ENCODE measurements around the gene GALNT2. TPM values are rescaled to one million over a fixed set of nuclear protein-coding genes. Genes with fewer than 3 reads are reported as not detected.

GALNT2 gene
- total and polyA plus RNA-seq, 2 of the 4 experiments (the other 2 are of a cell fraction) = 50.4 to 189 TPM

DNA sequence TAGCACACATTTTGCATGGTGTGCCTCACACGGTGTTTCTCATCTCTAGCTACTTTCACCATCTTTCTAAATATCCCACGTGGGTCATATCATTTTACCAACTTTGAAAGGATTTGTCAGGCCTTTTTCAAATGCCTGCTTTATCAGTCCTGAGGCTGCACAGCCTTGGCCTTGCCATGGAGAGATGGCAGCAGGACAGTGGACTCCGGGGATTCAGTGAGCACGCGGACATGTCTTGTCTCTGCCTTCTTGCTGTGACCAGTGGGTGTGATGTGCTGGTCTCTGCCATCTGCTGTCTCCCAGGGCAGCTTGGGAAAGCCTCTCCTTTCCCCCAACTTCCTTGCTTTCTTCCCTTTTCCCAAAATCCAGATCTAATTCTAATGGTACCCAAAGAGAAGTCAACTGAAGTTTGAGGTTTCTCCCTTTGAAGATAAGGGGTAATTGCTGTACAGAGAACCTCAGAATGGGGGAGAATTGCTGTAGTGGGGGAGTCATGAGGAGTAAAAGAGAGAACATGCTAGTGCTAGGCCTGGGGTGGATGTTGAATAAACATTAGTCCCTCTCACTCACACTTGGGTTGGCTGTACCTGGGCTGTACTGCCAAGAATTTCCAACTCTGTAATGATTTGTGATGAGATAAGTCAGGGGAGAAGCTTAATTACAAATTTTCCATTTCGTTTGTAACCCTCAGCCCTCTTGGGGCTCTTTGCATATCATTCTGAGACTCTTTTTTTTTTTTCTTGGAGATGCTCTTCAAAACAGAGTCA lies 99.5 kb downstream of the GALNT2 start:
- no peak overlapping the region for H3K56ac ChIP-seq (ENCODE audit: extremely low read depth, insufficient read depth, low read length)
- H3K27me3 ChIP-seq (ENCODE audit: control insufficient read depth, insufficient read depth, low read length) = no peaks in the 10 kb centered on the region
- H3K27ac ChIP-seq (ENCODE audit: insufficient read depth, low read length) = no peak overlapping the region
- no peak overlapping the region for H2AK9ac ChIP-seq (replicated peaks; ENCODE audit: low read depth, low read length, poor library complexity)
- in situ Hi-C loops (cut with MboI; ENCODE audit: low sequenced_read_pairs) (no loop called here), dilution Hi-C loops (cut with HindIII; ENCODE audit: low sequenced_read_pairs, unreplicated experiment) (no loop called here), intact Hi-C loops (cut with micrococcal nuclease) (loop anchor here (2.0 kb wide), 1 partner anchor 96 kb away; no protein-coding TSS in a partner anchor)
- ChIA-PET CTCF (interaction anchor here (0.7 kb wide), 1 partner anchor 1976 kb away, joined by 3 read pairs; no protein-coding TSS in a partner anchor), POLR2A (ENCODE audit: unreplicated experiment) (no interaction called here)
- 100% methylated on average over 1 of the region's 6 CpGs; no CpG with 5 or more reads in 1 of the 2 experiments for WGBS, 2 experiments (ENCODE audit: extremely low coverage in 2 of 2, insufficient read length in 1 of 2)
- ATAC-seq (ENCODE audit: low read depth) = no peak
- peaks cover 43 to 67% of the 10 kb centered on the region in 2 experiments for H3K79me1 ChIP-seq (ENCODE audit: low read depth in 1 of 2, low read length in 2 of 2)
- no peak overlapping the region for H2BK20ac ChIP-seq (ENCODE audit: low read depth, low read length)
- no peak overlapping the region for H3K9ac ChIP-seq (ENCODE audit: low read depth, low read length)
- no peak overlapping the region for H2BK5ac ChIP-seq (ENCODE audit: low read depth, low read length, poor library complexity, severe bottlenecking)
- H4K5ac ChIP-seq (ENCODE audit: low read depth, low read length) = no peak overlapping the region
- no peak overlapping the region for H3K4ac ChIP-seq (ENCODE audit: low read depth, low read length)
- no peak overlapping the region for H3K4me3 ChIP-seq (ENCODE audit: insufficient read depth, low read depth, low read length)
- peaks cover 46% of the 10 kb centered on the region for H4K20me1 ChIP-seq (ENCODE audit: insufficient read depth, low read length)
- H4K8ac ChIP-seq (ENCODE audit: low read depth in 2 of 2, low read length in 2 of 2) = no peak overlapping the region
- no TSS peak for BruUV-seq (replicated peaks)
- H3K9me1 ChIP-seq (ENCODE audit: insufficient read depth, low read length) = peaks cover 13% of the 10 kb centered on the region
- H2BK15ac ChIP-seq (ENCODE audit: low read depth, low read length) = no peak overlapping the region
- peaks cover 10% of the 10 kb centered on the region for H3K4me1 ChIP-seq (ENCODE audit: control insufficient read depth, insufficient read depth, low read length)
- no peak overlapping the region for H3K4me2 ChIP-seq (ENCODE audit: low read depth, low read length)
- no peak overlapping the region for H4K91ac ChIP-seq (ENCODE audit: insufficient read depth, low read depth, low read length)
- no peaks in the 10 kb centered on the region for H3K9me3 ChIP-seq (ENCODE audit: control insufficient read depth, insufficient read depth, low read length)
- no peak for DNase-seq
- H2AFZ ChIP-seq (replicated peaks; ENCODE audit: low read length, poor library complexity) = no peak overlapping the region
- H3K18ac ChIP-seq (ENCODE audit: low read depth, low read length) = no peak overlapping the region
- no peak overlapping the region for H2BK120ac ChIP-seq (ENCODE audit: low read depth, low read length)
- H3K36me3 ChIP-seq (ENCODE audit: control insufficient read depth, insufficient read depth, low read length) = no peaks in the 10 kb centered on the region
- no peak overlapping the region for H2AK5ac ChIP-seq (ENCODE audit: low read depth, low read length)
- no peak overlapping the region for H3K23ac ChIP-seq (ENCODE audit: low read depth, low read length)
- no peak overlapping the region for H3K14ac ChIP-seq (replicated peaks; ENCODE audit: low read depth, low read length)
- no peak for TF ChIP-seq CEBPB (IDR thresholded peaks at IDR 0.05; ENCODE audit: low read depth, low read length)
- TF ChIP-seq NFE2L2 (IDR thresholded peaks at IDR 0.05; ENCODE audit: low read depth, low read length) = no peak
- no peak for TF ChIP-seq FOS (IDR thresholded peaks at IDR 0.05; ENCODE audit: low read depth, low read length)
- no peak for TF ChIP-seq POLR2A (IDR thresholded peaks at IDR 0.05; ENCODE audit: low read depth, low read length)
- TF ChIP-seq MAFK (IDR thresholded peaks at IDR 0.05; ENCODE audit: low read depth, low read length) = no peak
- TF ChIP-seq, protein P1, sequence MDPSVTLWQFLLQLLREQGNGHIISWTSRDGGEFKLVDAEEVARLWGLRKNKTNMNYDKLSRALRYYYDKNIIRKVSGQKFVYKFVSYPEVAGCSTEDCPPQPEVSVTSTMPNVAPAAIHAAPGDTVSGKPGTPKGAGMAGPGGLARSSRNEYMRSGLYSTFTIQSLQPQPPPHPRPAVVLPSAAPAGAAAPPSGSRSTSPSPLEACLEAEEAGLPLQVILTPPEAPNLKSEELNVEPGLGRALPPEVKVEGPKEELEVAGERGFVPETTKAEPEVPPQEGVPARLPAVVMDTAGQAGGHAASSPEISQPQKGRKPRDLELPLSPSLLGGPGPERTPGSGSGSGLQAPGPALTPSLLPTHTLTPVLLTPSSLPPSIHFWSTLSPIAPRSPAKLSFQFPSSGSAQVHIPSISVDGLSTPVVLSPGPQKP (IDR thresholded peaks at IDR 0.05; ENCODE audit: borderline replicate concordance, low read depth, low read length) = no peak
- TF ChIP-seq RAD21 (IDR thresholded peaks at IDR 0.05; ENCODE audit: low read length) = no peak
- no peak for TF ChIP-seq CHD1 (IDR thresholded peaks at IDR 0.05; ENCODE audit: low read depth, low read length)
- no peak for TF ChIP-seq BHLHE40 (IDR thresholded peaks at IDR 0.05; ENCODE audit: low read depth, low read length)
- TF ChIP-seq, protein P2, sequence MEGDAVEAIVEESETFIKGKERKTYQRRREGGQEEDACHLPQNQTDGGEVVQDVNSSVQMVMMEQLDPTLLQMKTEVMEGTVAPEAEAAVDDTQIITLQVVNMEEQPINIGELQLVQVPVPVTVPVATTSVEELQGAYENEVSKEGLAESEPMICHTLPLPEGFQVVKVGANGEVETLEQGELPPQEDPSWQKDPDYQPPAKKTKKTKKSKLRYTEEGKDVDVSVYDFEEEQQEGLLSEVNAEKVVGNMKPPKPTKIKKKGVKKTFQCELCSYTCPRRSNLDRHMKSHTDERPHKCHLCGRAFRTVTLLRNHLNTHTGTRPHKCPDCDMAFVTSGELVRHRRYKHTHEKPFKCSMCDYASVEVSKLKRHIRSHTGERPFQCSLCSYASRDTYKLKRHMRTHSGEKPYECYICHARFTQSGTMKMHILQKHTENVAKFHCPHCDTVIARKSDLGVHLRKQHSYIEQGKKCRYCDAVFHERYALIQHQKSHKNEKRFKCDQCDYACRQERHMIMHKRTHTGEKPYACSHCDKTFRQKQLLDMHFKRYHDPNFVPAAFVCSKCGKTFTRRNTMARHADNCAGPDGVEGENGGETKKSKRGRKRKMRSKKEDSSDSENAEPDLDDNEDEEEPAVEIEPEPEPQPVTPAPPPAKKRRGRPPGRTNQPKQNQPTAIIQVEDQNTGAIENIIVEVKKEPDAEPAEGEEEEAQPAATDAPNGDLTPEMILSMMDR (conservative IDR thresholded peaks at IDR 0.05; ENCODE audit: low read depth, low read length) = no peak
- TF ChIP-seq SMC3 (IDR thresholded peaks at IDR 0.05; ENCODE audit: low read depth, low read length) = no peak
- TF ChIP-seq RCOR1 (IDR thresholded peaks at IDR 0.05; ENCODE audit: insufficient replicate concordance, low read length) = no peak
- no peak for TF ChIP-seq MAZ (IDR thresholded peaks at IDR 0.05; ENCODE audit: borderline replicate concordance, low read depth, low read length)
- TF ChIP-seq RFX5 (IDR thresholded peaks at IDR 0.05; ENCODE audit: low read depth, low read length) = no peak
- TF ChIP-seq, protein P3, sequence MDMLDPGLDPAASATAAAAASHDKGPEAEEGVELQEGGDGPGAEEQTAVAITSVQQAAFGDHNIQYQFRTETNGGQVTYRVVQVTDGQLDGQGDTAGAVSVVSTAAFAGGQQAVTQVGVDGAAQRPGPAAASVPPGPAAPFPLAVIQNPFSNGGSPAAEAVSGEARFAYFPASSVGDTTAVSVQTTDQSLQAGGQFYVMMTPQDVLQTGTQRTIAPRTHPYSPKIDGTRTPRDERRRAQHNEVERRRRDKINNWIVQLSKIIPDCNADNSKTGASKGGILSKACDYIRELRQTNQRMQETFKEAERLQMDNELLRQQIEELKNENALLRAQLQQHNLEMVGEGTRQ (IDR thresholded peaks at IDR 0.05; ENCODE audit: low read depth, low read length) = no peak

Data from IMR-90 (cell line).